HG02763 (cell line): ENCODE results near the gene OSTM1.

Experiments
- ATAC-seq: cut with Tn5 transposase; IDR thresholded peaks from one replicate; pipeline ENCODE4 v1.9.1; 2021; ENCODE audit warnings: mild to moderate bottlenecking, moderate library complexity; ENCODE audit not compliant: unreplicated experiment

OSTM1 gene, protein sequence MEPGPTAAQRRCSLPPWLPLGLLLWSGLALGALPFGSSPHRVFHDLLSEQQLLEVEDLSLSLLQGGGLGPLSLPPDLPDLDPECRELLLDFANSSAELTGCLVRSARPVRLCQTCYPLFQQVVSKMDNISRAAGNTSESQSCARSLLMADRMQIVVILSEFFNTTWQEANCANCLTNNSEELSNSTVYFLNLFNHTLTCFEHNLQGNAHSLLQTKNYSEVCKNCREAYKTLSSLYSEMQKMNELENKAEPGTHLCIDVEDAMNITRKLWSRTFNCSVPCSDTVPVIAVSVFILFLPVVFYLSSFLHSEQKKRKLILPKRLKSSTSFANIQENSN

DNA sequence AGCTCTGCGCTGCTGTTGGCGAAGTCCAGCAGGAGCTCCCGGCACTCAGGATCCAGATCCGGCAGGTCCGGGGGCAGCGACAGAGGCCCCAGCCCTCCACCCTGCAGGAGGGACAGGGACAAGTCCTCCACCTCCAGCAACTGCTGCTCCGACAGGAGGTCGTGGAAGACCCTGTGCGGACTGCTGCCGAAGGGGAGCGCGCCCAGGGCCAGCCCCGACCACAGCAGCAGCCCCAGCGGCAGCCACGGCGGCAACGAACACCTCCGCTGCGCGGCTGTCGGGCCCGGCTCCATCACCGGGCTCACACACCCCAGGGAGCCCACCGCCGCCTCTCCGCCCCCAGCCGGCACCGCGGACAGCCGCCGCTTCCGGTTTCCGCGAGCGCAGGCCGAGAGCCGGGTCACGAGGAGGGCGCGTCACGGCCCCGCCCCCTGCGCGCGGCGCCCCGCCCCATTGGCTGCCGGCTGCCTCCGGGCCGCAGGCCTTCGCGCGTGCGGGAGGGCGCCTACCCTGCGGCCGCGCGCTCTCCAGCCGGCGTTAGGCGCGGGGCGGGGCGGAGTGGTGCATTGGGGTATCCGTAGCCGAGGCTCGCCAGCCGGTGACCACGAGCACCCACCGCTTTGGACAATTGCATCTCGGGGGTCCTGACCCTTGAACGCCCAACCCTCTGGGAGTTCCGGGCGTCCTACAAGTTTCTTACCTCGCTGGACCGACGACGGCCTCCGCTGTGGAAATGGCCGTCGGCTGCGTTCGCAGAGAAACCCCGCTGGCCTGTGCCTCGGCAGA is at the start of gene OSTM1:
Gene OSTM1, minus strand, starts transcription at position 383 of the 786 bp plus-strand sequence. Its CDS starts 90 bp downstream, at position 293.
- ATAC-seq = peak; percentile 98

DNA sequence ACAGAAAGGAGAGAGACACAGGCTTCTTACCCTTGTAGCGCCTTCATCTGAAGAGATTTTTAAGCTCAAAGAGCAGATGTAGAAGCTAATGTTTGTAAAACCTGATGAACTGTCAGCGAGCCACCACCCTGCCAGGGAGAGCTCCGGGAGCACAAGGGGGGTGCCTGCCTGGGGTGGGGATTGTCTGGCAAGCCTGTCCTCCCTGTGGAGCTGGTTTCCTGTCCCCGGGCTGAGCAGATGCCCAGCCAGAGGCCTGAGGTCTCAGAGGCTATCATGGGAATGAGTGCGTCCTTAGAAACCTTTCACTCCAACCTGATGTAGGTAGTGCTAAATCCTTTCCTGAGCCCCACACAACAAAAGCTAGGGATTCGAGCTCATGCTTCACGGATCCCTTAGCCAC is 49.4 kb upstream of the OSTM1 start:
- no peak for ATAC-seq

DNA sequence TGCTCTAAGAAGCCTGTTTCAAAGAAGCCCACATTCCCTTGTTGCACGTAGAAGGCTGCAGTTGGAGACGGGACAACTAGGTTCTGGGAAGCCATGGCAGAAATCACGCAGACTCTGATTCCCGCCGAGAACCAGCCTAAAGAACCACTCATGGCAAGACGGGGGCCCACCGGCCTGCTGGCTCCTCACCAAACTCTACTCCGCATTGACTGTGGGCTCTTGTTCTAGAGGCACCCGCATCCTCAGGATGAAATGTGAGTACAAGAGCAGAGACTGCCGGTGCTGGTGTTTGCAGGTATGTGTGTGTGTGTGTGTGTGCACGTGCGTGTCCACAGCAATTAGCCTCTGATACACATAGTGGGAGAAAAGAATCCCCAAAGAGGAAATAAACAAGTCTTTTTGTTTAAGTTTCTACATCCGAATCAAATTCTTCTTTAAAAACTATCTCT is 49.0 kb upstream of the OSTM1 start:
- ATAC-seq = no peak

DNA sequence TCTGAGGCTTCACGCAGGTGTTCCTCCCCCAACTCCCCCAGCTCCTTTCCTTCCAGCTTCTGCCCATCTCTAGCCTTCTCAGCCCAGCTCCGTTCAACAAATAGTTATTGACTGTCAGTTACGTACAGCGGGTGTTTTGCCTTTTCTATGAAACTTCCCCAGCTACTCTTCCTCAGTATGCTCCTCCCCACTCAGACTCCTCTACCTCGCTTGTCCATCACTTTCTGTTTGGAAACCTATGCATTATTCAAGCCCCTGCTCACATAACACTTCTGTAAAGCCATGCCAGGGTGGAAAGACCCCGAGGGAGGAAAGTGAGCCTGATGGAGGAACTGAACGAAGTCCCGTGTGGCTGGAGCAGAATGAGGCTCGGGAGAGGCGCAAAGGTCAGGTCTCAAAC is 47.1 kb upstream of the OSTM1 start:
- ATAC-seq = no peak

DNA sequence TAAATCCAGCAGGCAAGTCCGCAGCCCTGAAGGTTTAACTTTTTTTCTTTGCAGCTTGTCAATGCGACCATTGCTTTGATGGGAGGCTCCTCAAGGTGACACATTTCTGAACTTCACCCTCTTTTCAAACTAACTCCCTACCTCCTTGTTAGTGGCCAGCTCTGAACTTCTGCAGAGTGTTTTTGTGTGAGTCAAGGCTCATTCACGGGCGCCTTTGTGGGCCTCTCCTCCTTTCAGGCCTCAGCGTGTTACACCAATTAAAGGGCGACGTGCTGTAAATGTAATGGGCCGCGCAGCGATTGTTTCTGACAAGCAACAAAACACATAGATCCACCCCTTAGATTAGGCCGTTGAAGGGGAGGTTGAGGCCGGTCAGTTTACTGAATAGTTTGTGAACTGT is 45.8 kb upstream of the OSTM1 start:
- no peak for ATAC-seq

DNA sequence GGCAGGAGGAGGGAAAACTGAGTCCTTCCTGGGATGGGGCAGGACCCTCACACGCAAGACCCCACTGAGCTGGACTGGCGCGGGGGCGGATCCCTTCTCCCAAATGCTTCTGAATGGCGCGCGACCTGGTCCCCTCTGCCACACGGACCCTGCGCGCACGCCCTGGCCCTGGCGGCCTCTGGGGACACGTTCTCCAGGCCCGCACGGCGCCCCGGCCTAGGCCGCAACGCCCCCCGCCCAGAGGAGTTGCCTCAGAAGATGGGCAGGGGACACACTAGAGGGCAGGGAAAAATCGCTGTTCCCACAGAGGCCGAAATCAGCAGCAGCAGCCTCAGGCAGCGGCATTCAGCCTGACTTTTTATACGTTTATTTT is 45.2 kb upstream of the OSTM1 start:
- ATAC-seq = no peak

DNA sequence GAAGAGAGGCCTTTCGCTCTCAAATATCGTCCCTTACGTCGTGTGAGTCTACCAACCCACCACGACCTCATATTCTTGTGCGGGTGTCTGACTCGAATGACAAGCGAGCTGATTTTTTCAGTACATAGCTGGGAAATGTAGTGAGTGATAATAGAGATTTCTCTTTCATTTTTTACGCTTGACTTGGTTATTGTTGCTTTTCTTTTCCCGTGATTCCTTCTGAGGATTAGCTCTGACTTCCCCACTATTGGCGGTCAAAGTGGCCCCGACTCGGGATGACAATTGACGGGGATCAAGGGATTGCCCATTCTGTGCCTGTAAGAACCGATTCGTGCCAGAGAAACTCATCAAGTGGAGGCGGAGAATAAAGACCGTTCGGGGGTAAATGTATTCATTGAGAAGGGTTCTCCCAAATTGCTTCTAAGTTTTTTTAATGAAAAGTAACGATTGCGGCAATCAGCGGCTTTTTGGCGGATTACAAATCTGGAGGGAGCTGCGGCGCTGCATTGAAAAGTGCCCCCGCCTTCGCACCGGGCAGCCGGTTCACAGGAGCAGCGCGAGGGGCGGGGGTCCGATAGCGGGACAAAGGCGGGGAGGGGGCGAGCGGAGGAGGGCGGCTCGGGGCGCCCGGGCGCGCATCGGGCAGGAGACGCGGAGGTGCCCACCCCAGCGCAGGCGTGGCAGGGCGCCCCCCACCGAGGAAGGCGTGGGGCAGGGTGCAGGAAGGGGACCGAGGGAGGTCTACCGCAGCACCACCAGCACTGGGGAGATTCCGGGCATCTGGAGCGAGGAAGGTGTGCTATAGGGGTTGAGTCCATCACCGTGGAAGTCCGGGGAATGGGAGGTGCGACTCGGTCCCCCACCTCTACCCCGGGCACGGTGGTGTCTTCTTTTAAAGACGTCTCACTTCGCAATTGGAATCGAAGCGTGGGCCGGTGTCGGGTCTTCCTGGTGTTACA is 44.5 kb upstream of the OSTM1 start:
- no peak for ATAC-seq

DNA sequence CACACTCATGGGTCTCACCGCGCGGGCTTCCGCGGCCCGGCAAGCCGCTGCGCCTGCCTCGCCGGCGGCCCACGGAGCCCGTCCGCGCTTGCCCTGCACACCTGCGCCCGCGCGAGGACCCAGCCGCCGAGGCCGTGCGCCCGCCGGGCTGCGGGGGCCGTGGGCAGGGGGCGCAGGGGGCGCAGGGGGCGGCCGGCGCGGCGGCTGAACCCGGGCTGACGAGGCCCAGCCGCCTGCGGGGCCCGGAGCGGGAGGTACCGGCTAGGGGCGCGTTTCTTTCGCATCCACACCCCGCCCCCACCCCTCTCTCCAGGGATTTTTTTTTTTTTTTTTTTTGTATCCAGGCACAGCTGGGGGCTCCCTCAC is 43.8 kb upstream of the OSTM1 start:
- no peak for ATAC-seq

DNA sequence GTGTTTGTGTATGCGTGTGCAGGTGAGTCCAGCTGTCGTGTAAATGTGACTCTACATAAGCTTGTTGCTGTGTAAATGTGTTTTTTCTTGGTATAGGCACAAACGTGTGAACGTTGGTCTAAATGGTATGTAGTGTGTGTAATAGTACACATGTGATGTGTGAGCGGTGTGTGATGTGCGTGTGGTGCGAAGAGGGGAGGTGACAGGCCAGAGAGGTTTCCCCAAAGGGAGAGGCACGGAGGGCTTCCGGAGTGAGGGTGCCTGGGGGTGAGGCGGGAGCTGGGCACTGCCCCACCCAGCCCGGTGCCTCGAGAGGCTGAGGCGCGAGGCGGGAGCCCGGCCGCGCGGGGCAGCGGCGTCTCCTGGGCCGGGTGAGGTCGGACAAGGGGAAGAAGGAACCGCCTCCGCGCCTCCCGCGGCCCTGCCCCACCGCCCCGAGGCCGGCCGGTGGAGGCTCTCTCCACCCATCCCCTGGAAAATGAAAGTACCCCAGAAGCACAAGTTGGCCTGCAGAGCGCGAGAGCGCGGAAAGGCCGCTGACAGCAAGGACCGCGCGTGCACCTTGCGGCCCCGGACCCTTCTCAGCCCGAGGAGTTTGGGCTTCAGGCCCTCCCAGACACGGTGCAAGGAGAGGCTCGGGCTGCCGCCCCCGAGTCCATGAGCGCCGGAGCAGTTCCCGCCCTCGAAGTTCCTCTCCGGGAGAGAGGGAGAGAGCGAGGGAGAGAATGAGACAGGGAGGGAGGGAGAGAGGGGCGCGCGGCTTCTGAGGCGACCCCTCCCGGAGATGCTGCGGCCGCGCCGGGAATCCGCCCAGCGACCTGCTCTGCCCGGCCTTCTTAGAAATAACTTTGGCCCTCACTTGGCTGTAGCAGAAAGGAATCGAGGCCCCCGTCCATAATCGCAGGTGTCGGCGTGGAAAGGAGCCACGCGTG is 43.2 kb upstream of the OSTM1 start:
- ATAC-seq = no peak

DNA sequence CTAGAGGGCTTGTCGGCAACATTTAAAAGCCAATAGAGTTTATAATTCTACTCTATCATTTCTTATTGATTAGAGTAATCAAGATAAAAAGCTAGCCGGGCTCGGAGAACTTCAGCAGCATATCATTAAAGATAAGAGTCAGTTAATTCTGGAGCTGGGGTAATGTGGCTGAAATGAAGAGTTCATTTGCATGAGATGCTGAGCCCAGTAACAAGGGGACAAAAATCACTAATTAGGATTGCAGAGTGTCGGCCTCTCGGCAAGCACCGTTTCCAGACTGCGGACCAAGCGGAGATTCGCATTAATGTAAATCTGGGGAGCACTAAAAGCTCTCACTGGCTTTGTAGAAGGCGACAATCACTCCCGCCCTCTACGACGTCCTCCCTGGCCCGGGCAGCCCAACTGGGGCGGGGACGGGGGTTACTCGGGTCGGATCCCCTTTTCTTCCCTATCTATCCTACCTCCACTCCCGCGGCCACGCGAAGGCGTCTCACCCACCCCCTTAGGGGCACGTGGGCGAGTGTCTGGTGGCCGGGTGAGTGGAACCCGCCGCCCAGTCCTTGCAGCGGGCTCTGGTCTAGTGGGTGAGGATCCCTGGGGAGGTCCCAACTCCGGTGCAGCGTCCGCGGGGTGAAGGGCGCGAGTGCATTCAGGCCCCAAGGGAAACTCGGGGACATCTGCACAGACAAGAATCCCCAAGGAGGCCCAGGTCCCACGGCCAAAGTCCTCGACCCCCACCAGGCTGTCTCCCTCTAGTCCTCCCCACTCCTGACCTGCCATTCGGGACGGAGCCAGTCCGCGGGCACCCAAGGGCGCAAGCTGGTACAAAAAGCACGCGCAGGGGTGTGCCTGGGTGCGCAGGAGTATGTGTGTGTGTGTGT is 42.2 kb upstream of the OSTM1 start:
- no peak for ATAC-seq

DNA sequence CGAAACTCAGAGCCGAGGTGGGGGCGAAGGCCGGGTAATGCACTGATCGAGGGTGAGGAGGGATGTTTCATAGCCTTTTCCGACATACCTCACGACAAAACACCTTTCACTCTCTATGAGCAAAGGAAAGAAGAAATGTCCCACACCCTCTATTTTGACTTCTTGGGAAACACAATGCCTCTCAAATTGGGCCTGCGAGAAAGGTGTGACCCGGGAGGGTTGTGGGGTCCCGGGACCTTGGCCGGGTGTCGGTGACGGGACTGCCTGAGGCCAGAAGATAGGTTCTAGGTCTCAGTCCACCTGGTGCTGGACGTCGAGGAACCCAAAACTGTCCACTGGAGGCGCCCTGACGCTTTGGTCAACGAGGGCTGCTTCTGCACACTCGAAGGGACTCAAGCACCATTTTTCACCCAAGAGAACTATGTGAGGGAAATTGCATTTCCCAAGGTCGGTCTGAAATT is 41.1 kb upstream of the OSTM1 start:
- ATAC-seq = no peak

DNA sequence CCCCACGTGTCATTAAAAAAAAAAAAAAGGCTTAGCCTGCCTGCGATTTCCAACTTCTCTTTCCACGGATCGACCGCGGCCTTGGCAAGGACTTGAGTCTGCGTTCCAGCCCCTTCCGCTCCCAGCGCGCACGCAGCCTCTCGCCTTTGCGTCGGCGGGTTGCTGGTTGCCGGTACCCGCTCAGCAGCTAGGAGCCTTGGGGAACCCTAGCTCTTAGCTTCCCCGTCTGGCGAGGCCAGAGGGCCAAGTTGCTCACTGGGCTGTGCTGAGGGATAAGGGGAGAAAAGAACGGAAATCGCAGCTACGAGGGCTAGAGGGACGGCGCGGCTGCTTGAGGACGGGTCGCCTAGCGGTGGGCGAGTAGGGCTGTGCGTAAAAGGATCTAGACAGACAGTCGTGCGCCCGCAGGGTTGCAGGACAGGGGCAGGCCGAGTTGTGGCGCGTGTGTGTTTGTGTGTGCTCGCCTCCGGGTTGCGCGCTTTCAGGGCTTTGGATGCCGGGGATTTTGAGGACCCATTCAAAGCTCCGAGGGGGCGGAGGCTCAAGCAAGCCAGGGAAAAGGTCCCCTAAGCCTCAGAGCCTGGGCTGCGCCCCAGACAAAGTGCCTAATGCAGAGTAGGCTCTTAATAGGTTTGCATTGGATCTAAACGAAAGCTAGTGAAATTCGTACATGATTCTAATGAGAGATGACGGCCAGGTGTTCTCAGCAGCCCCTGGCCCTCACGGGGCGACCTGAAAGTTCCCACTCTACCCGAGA is 40.5 kb upstream of the OSTM1 start:
- no peak for ATAC-seq

DNA sequence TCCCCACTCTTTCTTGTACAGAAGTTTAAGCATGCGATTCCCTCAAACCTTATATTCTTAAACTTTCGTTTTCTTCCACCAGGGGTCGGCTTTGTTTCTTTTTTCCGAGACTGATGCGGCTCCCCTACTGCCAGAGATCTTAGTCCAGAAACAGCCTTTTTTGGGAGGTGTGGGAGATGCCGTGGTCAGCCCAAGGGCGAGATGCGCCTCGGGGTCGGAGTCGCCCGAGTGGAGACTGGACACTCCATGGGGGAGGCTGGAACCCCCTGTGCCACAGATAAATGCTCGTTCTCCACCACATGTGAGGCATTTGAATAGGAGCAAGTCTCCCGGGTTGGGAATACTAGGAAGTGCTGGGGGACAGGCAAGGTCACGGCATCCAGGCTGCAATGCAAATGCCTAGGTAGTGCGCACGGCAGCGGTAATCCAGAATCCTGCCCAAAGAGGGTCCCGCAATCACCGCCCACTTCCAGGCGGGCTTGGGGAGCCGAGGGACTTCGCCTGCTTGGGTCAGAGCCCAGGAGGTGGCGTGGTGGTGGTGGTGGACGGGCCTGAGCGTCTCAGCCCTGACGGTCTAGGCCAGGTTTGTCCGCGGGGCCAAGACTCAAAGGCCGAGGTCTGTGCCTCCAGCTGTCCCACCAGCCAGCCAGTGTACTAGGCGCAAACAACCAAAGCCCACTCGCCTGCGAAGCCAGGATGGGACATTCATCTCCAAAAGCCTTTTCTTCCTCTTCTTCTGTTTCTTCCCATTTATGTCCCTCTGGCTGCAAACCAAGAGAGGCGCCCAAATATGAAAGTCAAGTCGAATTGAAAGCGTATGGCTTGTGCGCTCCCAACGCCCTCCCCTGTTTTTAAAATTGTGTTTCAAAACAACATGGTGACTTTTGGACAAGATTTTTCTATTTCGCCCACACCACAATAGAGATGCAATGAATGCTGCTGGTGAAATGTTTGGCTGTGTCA is 39.3 kb upstream of the OSTM1 start:
- no peak for ATAC-seq

DNA sequence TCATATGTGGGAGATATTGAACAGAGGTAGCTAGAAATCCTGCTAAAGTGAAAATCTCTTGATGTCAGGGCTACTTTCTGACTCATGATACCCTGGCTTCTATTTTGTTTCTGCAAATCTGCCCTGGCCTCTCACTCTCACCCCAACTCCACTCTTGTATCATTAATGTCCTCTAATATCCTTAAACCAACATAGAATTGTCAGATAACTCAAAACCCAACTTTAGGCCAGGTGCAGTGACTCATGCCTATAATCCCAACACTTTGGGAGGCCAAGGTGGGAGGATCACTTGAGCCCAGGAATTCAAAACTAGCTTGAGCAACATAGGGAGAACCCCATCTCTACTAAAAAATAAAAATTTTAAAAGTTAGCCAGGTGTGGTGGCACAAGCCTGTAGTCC is 33.8 kb upstream of the OSTM1 start:
- ATAC-seq = no peak

DNA sequence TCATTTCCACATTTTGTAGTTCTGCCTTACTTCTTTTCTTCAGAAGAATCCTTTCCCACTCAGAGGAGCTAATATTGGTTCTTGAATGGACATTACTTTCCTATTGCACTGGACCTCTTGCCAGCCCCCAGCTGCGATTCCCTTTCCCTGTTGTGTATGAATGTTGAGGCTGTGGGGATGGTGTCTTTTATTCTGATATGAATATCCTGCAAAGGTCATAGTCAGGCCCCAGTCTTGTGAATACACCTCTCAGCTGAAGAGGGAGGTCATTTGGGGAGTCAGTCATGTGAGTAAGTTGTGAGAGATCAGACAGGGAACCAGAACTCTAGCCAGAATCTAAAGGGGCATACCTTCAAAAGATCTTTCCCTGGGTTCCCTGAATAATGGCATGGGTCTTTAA is 32.6 kb upstream of the OSTM1 start:
- no peak for ATAC-seq

DNA sequence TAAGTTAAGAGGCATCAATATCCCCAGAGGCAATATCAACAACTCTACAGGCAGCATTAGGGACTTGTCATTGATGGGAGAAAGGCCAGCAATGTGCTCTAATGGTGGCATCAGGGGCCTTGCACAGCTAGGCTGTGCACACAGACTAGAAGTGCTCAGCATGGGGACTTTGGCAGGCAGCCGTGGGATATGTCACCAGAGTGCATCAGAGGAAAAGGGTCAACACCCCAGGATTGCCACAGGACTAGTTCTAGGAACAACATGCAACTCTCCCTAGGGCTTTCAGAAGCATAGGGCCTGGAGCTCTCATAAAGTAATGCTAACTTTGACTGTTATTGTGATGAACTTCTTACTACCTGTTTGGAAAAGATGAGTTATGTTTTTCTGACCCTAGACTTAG is 32.2 kb upstream of the OSTM1 start:
- ATAC-seq = no peak

DNA sequence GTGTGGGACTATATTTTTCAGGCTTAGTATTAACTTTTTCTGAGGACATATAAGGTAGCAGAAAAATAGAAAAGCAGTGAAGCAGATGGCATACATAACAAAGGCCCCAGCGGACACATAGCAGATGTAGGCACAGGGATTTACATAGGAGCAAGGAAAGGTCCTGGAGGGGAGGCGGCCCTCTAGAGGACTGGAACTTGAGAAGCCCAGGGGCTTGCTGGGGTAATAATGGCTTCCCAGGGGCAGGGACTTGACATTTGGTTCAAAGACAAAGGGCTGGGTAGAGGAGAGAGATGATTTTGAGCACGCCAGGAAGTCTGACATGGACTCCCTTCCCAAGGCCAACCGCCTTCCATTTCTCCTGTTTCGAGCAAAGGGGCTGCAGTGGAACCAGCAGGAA is 31.7 kb upstream of the OSTM1 start:
- ATAC-seq = no peak
